ENCODE data around the gene IGF1R. TPM values are rescaled to one million over a fixed set of nuclear protein-coding genes. Genes with fewer than 3 reads are reported as not detected.

Gene IGF1R
- total RNA-seq, 1 experiment from 2014 or later = 16.3 TPM

GRCh38 chr15:98872774-98873173 lies 224.4 kb downstream of the IGF1R start:
- BruUV-seq (replicated peaks) = no TSS peak
- H3K9ac ChIP-seq (ENCODE audit: low read length) = no peak overlapping the region
- peak overlapping the region; percentile 79 for H3K4me2 ChIP-seq (ENCODE audit: low read length)
- H4K20me1 ChIP-seq (ENCODE audit: insufficient read depth) = no peaks in the 10 kb centered on the region
- H2AFZ ChIP-seq (ENCODE audit: low read depth, low read length, poor library complexity, severe bottlenecking) = no peak overlapping the region
- no peak for DNase-seq (ENCODE audit: low read depth, low spot score)
- H3K9me3 ChIP-seq (ENCODE audit: control insufficient read depth in 1 of 2, insufficient read depth in 1 of 2, low read depth in 1 of 2, low read length in 2 of 2) = no peaks in the 10 kb centered on the region
- H3K36me3 ChIP-seq (ENCODE audit: control insufficient read depth in 1 of 2, insufficient read depth in 2 of 2, low read length in 2 of 2) = no peaks in the 10 kb centered on the region
- ChIA-PET RAD21 (ENCODE audit: low non-redundant PET in 1 of 2, low total read pairs in 2 of 2, uncharacterized antibody in 2 of 2, unreplicated experiment in 2 of 2) (no interaction called here), POLR2A (no interaction called here), CTCF (interaction anchor here (3.5 kb wide), 1 partner anchor 9 kb away, joined by 22 read pairs; no protein-coding TSS in a partner anchor)
- H3K79me2 ChIP-seq (ENCODE audit: insufficient read depth, low read length) = no peaks in the 10 kb centered on the region
- no peak for ATAC-seq
- no peak overlapping the region for H3K4me3 ChIP-seq (replicated peaks in 1 of 2; ENCODE audit: low read depth in 1 of 2, low read length in 2 of 2)
- no peaks in the 10 kb centered on the region for H3K9me2 ChIP-seq (ENCODE audit: insufficient read depth)
- intact Hi-C loops (cut with micrococcal nuclease) = no loop called here
- H3K4me1 ChIP-seq (ENCODE audit: control insufficient read depth in 1 of 2, insufficient read depth in 2 of 2, low read length in 2 of 2) = peaks cover 22 to 25% of the 10 kb centered on the region in 2 experiments
- H3K27ac ChIP-seq (ENCODE audit: low read depth, low read length) = no peak overlapping the region
- H3K27me3 ChIP-seq (ENCODE audit: insufficient read depth, low read length) = no peaks in the 10 kb centered on the region
- TF ChIP-seq SRF (IDR thresholded peaks at IDR 0.05; ENCODE audit: low read depth) (no peak), CBX3 (IDR thresholded peaks at IDR 0.05; ENCODE audit: low read depth) (no peak), EGR1 (IDR thresholded peaks at IDR 0.05; ENCODE audit: low read depth) (no peak), ZBTB33 (IDR thresholded peaks at IDR 0.05; ENCODE audit: extremely low read depth, insufficient replicate concordance, low read length) (no peak), POLR2A (IDR thresholded peaks at IDR 0.05; ENCODE audit: borderline replicate concordance, extremely low read depth, insufficient read depth, insufficient read length) (no peak), EZH2phosphoT487 (IDR thresholded peaks at IDR 0.05; ENCODE audit: borderline replicate concordance) (no peak), ATF3 (IDR thresholded peaks at IDR 0.05) (no peak), FOSL1 (IDR thresholded peaks at IDR 0.05; ENCODE audit: low read depth) (no peak), EZH2 (IDR thresholded peaks at IDR 0.05) (no peak), RAD21 (IDR thresholded peaks at IDR 0.05; ENCODE audit: low read depth) (no peak)
